GM21528 (cell line): Measurements from ENCODE around the gene TMSB15C.
"Not testable (repeated sequence)": the region's sequence is repeated elsewhere in the genome, so short reads cannot be mapped to it uniquely, and the experiment has no call there.

Source experiments
- ATAC-seq: cut with Tn5 transposase; IDR thresholded peaks from one replicate; pipeline ENCODE4 v1.9.1; 2021; ENCODE audit warnings: mild to moderate bottlenecking, moderate library complexity; ENCODE audit not compliant: unreplicated experiment, low FRiP score

Gene TMSB15C

DNA sequence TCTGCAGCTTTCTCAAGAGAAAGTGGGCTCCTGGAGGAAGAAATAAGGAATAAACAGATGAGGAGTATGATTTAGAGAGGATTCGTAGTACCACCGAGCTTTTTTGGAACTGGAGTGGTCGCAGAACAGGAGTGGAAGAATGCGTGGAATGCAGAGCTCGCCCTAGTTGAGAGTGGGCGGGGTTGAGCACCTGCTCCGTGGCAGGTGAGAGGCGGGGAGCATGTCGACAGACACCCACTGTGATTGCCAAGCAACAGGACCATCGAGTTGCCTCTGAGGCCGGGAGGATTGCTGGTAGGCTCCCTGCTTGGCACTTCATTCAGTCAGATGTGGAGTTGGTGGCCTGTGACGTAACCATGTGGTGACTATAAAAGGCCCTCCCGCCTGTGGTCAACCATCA, 21.1 kb downstream of the TMSB15C start:
- not testable (repeated sequence) for ATAC-seq

DNA sequence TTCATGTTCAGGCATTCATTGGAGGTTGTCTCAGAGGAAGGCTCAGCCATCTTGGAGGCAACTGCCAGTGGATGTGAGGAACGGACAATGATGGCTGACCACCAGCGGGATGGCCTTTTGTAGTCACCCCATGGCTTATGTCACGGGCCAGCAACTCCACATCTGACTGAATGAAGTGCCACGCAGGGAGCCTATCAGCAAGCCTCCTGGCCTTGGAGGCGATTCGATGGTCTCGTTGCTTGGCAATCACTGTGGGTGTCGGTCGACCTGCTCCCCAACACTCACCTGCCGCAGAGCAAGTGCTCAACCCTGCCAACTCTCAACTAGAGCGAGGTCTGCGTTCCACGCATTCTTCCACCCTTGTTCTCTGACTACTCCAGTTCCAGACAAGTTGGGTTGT, 28.9 kb downstream of the TMSB15C start:
- no peak for ATAC-seq

DNA sequence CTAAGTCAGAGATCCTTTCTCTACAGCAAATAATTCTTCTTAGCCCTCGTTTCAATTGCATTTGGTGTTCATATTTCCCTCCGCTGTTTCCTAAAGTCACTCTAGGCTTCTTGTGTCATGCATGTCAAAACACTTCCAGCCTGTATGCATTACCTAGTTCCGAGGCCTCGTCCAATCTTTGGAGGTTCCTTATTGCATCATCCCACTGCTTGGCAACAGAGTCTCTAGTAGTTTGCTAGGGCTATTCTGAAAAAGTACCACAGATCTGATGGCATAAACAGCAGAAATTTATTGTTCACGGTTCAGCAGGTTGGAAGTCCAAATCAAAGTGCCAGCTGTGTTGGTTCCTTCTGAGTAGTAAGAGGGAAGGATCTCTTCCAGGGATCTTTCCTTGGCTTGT, 30.4 kb downstream of the TMSB15C start:
- no peak for ATAC-seq

DNA sequence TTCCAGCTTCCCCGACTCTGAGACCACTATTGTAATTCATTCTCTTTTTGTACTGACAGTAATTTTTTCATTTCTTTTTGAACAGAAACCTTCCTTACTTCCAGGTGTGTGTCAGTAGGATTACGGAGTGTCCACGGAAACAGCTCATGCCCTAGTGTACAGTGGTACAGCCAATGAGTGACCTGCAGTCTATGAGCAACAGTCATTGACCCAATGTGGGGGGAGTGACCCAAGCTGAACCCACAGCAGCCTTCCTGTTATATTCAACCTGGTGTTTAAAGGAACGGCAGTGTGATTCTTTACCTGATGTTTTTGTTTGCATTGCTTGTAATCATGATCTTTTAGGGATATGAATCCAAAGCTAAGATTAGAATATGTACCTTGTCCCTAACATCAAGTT, 35.0 kb downstream of the TMSB15C start:
- no peak for ATAC-seq

DNA sequence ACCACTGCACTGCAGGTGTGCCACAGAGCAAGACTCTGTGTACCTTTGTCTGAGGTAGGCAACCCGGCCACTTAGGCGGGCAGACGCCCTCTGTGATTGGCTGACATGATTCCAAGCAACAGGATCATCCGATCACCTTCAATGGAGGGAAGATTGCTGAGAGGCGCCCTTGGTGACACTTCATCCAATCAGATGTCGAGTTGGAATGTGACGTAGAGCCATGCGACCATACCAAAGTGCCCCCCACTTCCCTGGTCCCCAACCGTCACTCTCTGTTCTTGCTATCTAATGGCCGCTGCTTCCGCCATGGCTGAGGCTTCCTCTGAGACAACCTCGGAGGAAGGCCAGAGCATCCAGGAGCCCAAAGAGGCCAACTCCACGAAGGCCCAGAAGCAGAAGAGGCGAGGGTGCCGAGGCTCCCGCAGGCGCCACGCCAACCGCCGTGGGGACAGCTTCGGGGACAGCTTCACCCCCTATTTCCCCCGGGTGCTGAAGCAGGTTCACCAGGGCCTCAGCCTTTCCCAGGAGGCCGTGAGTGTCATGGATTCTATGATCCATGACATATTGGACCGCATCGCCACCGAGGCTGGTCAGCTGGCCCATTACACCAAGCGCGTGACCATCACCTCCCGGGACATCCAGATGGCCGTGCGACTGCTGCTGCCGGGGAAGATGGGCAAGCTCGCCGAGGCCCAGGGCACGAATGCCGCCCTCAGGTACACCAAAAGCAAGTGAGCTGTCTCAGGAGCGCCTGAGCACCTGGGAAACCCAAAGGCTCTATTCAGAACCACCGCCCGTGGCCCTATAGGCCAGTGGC, 36.1 kb downstream of the TMSB15C start, which contains the start of gene H2BW2:
TSS of gene H2BW2 (plus strand) at position 268 of the 817 bp plus-strand sequence. CDS start at position 307, 39 bp downstream.
- ATAC-seq, result no peak
